H9 (cell line): ENCODE results near the gene IGDCC3. TPM values are rescaled to one million over a fixed set of nuclear protein-coding genes. Genes with fewer than 3 reads are reported as not detected.

Source experiments
- DNase-seq: peaks from one replicate; pipeline ENCODE4 v3.0.0-alpha.2; 2017
- H2AFZ ChIP-seq: one replicate; pipeline ENCODE4 v1.6.1; 2013; ENCODE audit warnings: mild to moderate bottlenecking, low read length, control low read depth, moderate library complexity
- H2AK5ac ChIP-seq: 2 replicates; pipeline ENCODE4 v1.6.1; 2013; ENCODE audit warnings: low read length, control low read depth, mixed read lengths; ENCODE audit not compliant: insufficient read length
- H2BK120ac ChIP-seq: one replicate; pipeline ENCODE4 v1.6.1; 2013; ENCODE audit warnings: low read depth, mild to moderate bottlenecking, low read length, control low read depth, inconsistent platforms; ENCODE audit not compliant: poor library complexity, severe bottlenecking
- H2BK12ac ChIP-seq: 2 replicates; pipeline ENCODE4 v1.6.1; 2013; ENCODE audit warnings: low read length, control low read depth, mixed read lengths, low read depth; ENCODE audit not compliant: insufficient read length
- H2BK15ac ChIP-seq: 2 replicates; pipeline ENCODE4 v1.6.1; 2013; ENCODE audit warnings: low read depth, low read length, control low read depth
- H2BK20ac ChIP-seq: one replicate; pipeline ENCODE4 v1.6.1; 2013; ENCODE audit warnings: low read depth, mild to moderate bottlenecking, low read length, control low read depth, inconsistent platforms; ENCODE audit not compliant: poor library complexity, severe bottlenecking
- H2BK5ac ChIP-seq: 2 replicates; pipeline ENCODE4 v1.6.1; 2013; ENCODE audit warnings: low read length, control low read depth, mixed read lengths; ENCODE audit not compliant: insufficient read length
- H3K14ac ChIP-seq: 2 replicates; pipeline ENCODE4 v1.6.1; 2013; ENCODE audit warnings: low read length, control low read depth; ENCODE audit not compliant: insufficient read depth
- H3K18ac ChIP-seq: 2 replicates; pipeline ENCODE4 v1.6.1; 2013; ENCODE audit warnings: low read depth, mild to moderate bottlenecking, mixed read lengths, low read length, control low read depth; ENCODE audit not compliant: insufficient read length
- H3K23ac ChIP-seq: 2 replicates; pipeline ENCODE4 v1.6.1; 2013; ENCODE audit warnings: low read length, control low read depth, mixed read lengths, low read depth; ENCODE audit not compliant: insufficient read length
- H3K23me2 ChIP-seq: 2 replicates; pipeline ENCODE4 v1.6.1; 2013; ENCODE audit warnings: low read depth, mild to moderate bottlenecking, mixed read lengths, low read length, control low read depth; ENCODE audit not compliant: insufficient read length, poor library complexity, severe bottlenecking
- H3K27ac ChIP-seq: 2 replicates; pipeline ENCODE4 v1.5.1; 2013; ENCODE audit warnings: low read length, control low read depth, mixed read lengths, low read depth; ENCODE audit not compliant: insufficient read length
- H3K27me3 ChIP-seq: 2 replicates; pipeline ENCODE4 v1.6.1; 2013; ENCODE audit warnings: low read length, control low read depth, inconsistent platforms; ENCODE audit not compliant: insufficient read depth
- H3K4ac ChIP-seq: 2 replicates; pipeline ENCODE4 v1.6.1; 2013; ENCODE audit warnings: low read depth, mild to moderate bottlenecking, control low read depth, inconsistent platforms, low read length, moderate library complexity
- H3K4me1 ChIP-seq: 2 replicates; pipeline ENCODE4 v1.6.1; 2013; ENCODE audit warnings: low read length, control low read depth, inconsistent platforms; ENCODE audit not compliant: insufficient read depth
- H3K4me2 ChIP-seq: 2 replicates; pipeline ENCODE4 v1.6.1; 2013; ENCODE audit warnings: low read length, control low read depth, mixed read lengths; ENCODE audit not compliant: insufficient read length, insufficient read depth
- H3K56ac ChIP-seq: 2 replicates; pipeline ENCODE4 v1.6.1; 2013; ENCODE audit warnings: low read depth, mild to moderate bottlenecking, mixed read lengths, low read length, control low read depth; ENCODE audit not compliant: insufficient read length
- H3K79me1 ChIP-seq: 2 replicates; pipeline ENCODE4 v1.6.1; 2013; ENCODE audit warnings: low read depth, mild to moderate bottlenecking, moderate library complexity, low read length, control low read depth, inconsistent platforms; ENCODE audit not compliant: insufficient read depth, poor library complexity, severe bottlenecking
- H3K79me2 ChIP-seq: 2 replicates; pipeline ENCODE4 v1.6.1; 2013; ENCODE audit warnings: low read length, control low read depth, inconsistent platforms; ENCODE audit not compliant: insufficient read depth
- H3K9ac ChIP-seq: 2 replicates; pipeline ENCODE4 v1.6.1; 2013; ENCODE audit warnings: low read length, control low read depth, mixed read lengths; ENCODE audit not compliant: insufficient read length; ENCODE audit errors: extremely low read depth
- H3K9me3 ChIP-seq: one replicate; pipeline ENCODE4 v1.6.1; 2013; ENCODE audit warnings: low read depth, low read length, inconsistent platforms; ENCODE audit not compliant: control insufficient read depth
- H3T11ph ChIP-seq: one replicate; pipeline ENCODE4 v1.6.1; 2013; ENCODE audit warnings: mild to moderate bottlenecking, low read length, control low read depth, inconsistent platforms
- H4K20me1 ChIP-seq: one replicate; pipeline ENCODE4 v1.6.1; 2013; ENCODE audit not compliant: control insufficient read depth, insufficient read length, insufficient read depth
- H4K5ac ChIP-seq: 2 replicates; pipeline ENCODE4 v1.6.1; 2013; ENCODE audit warnings: low read depth, mild to moderate bottlenecking, mixed read lengths, low read length, control low read depth; ENCODE audit not compliant: insufficient read length
- H4K8ac ChIP-seq: replicated peaks from 2 replicates; pipeline ENCODE4 v1.6.1; 2013; ENCODE audit warnings: low read length, control low read depth, mixed read lengths, low read depth; ENCODE audit not compliant: insufficient read length
- H4K91ac ChIP-seq: 2 replicates; pipeline ENCODE4 v1.6.1; 2013; ENCODE audit warnings: low read depth, mild to moderate bottlenecking, moderate library complexity, mixed read lengths, low read length, control low read depth; ENCODE audit not compliant: insufficient read length
- H3K27ac Mint-ChIP-seq, 3 experiments: 2 replicates in 2 of 3; 3 replicates in 1 of 3; pipeline ENCODE4 v1.8.0; 2020 to 2021; ENCODE audit warnings: mixed read lengths in 3 of 3, mild to moderate bottlenecking in 1 of 3, moderate library complexity in 1 of 3
- H3K27me3 Mint-ChIP-seq: 2 replicates; pipeline ENCODE4 v1.8.0; 2021; ENCODE audit warnings: low read depth, mild to moderate bottlenecking, moderate library complexity, mixed read lengths
- H3K36me3 Mint-ChIP-seq, 3 experiments: 2 replicates in 2 of 3; 3 replicates in 1 of 3; pipeline ENCODE4 v1.8.0; 2020 to 2021; ENCODE audit warnings: low read depth in 3 of 3, mixed read lengths in 3 of 3; ENCODE audit not compliant: insufficient read depth in 1 of 3
- H3K4me1 Mint-ChIP-seq, 2 experiments: 2 replicates each; pipeline ENCODE4 v1.8.0; 2020; ENCODE audit warnings: mixed read lengths in 2 of 2
- H3K4me3 Mint-ChIP-seq, 2 experiments: 2 replicates in 1 of 2; 3 replicates in 1 of 2; pipeline ENCODE4 v1.8.0; 2020 to 2021; ENCODE audit warnings: mild to moderate bottlenecking in 2 of 2, mixed read lengths in 2 of 2, moderate library complexity in 1 of 2
- H3K9me3 Mint-ChIP-seq, 2 experiments: 2 replicates in 1 of 2; 3 replicates in 1 of 2; pipeline ENCODE4 v1.8.0; 2020; ENCODE audit warnings: mild to moderate bottlenecking in 2 of 2, mixed read lengths in 2 of 2, moderate library complexity in 1 of 2
- CTCF ChIP-seq: fragments of 200-600 bp; sonication (generic); conservative IDR thresholded peaks from 3 replicates; pipeline ENCODE4 v1.8.0; 2021; ENCODE audit warnings: antibody characterized with exemption, mild to moderate bottlenecking
- WGBS: extraction: QIAGEN DNeasy Blood & Tissue Kit; methylation state at CpG from one replicate; pipeline ENCODE4 v1.1.7; 2013; ENCODE audit warnings: missing lambda C conversion rate, low lambda C conversion rate, mixed read lengths; ENCODE audit not compliant: insufficient read length; ENCODE audit errors: extremely low coverage; 5-methylcytosine and 5-hydroxymethylcytosine counted together
- long read RNA-seq: library from polyadenylated mRNA; unstranded; transcript quantifications from one replicate; pipeline ENCODE4 v2.0.0, GENCODE V29; 2020
- total RNA-seq: library from RNA; stranded (reverse); gene quantifications from 2 replicates; pipeline ENCODE4 v1.2.1, GENCODE V29; 2021

Gene IGDCC3
- total RNA-seq, result 17.9 and 18.9 TPM in 2 replicates
- long read RNA-seq, full-length matches to known transcripts, result 4 of 26 reads
- long read RNA-seq, partial matches to known transcripts, result 7 of 26 reads
- long read RNA-seq, other reads (novel, unspliced or antisense), result 15 of 26 reads

GRCh38 chr15:65377976-65378366 is at the start of gene IGDCC3:
TSS of gene IGDCC3 (minus strand) at chr15:65378002. CDS start at chr15:65377788, 214 bp downstream.
- no peak within 1 kb of the TSS for H4K91ac ChIP-seq
- H2AFZ ChIP-seq, result no peak within 1 kb of the TSS
- no peak within 1 kb of the TSS for H2BK12ac ChIP-seq
- peak; percentile 84 for DNase-seq
- WGBS, result no CpG with 5 or more reads among the region's 42 CpGs
- H3K27ac ChIP-seq, result no peak within 1 kb of the TSS
- no peak within 1 kb of the TSS for H2BK5ac ChIP-seq
- H3K18ac ChIP-seq, result no peak within 1 kb of the TSS
- H3K27me3 Mint-ChIP-seq, result peaks cover 42% of the 10 kb centered on the region
- H3K9me3 Mint-ChIP-seq, result no peaks in the 10 kb centered on the region
- peaks cover 8% of the 10 kb centered on the region for H3K23me2 ChIP-seq
- TF ChIP-seq CTCF, result no peak
- H4K20me1 ChIP-seq, result no peaks in the 10 kb centered on the region
- H3K9ac ChIP-seq, result peak within 1 kb of the TSS; percentile 38
- H3K4me3 Mint-ChIP-seq, result peak within 1 kb of the TSS; percentile 80 to 94
- no peak within 1 kb of the TSS for H3K23ac ChIP-seq
- peaks cover 4% of the 10 kb centered on the region; the same call in 1 of the 2 replicates for H3K4me1 ChIP-seq
- no peak within 1 kb of the TSS for H4K8ac ChIP-seq
- H3K9me3 ChIP-seq, result no peaks in the 10 kb centered on the region
- no peaks in the 10 kb centered on the region for H3K79me1 ChIP-seq
- no peak within 1 kb of the TSS for H3K56ac ChIP-seq
- peak within 1 kb of the TSS; percentile 88 for H3K4me2 ChIP-seq
- H3K14ac ChIP-seq, result no peak within 1 kb of the TSS; the same call in 1 of the 2 replicates
- no peak within 1 kb of the TSS for H4K5ac ChIP-seq
- no peak within 1 kb of the TSS for H3K4ac ChIP-seq
- H3T11ph ChIP-seq, result no peak within 1 kb of the TSS
- H2BK15ac ChIP-seq, result no peak within 1 kb of the TSS
- peak within 1 kb of the TSS in 2 of 3 experiments; percentile 41 to 60; a peak in 4 of 7 replicates for H3K27ac Mint-ChIP-seq
- H2BK20ac ChIP-seq, result no peak within 1 kb of the TSS
- no peaks in the 10 kb centered on the region; the same call in 1 of the 2 replicates for H3K27me3 ChIP-seq
- peaks cover 20 to 32% (median 20%) of the 10 kb centered on the region in 3 experiments; a peak in 6 of 7 replicates for H3K36me3 Mint-ChIP-seq
- no peaks in the 10 kb centered on the region; the same call in 1 of the 2 replicates for H3K79me2 ChIP-seq
- H2BK120ac ChIP-seq, result no peak within 1 kb of the TSS
- H2AK5ac ChIP-seq, result no peak within 1 kb of the TSS
- peaks cover 28 to 32% of the 10 kb centered on the region in 2 experiments for H3K4me1 Mint-ChIP-seq
